NOMO-1 (cell line): ENCODE measurements around the gene DNAH8.

ENCODE experiments used
- DNase-seq, 2 experiments: peaks; one replicate each; lab custom pipeline; 2025; ENCODE audit not compliant: unreplicated experiment in 2 of 2; lab: John Stamatoyannopoulos, UW

The DNAH8 gene

DNA sequence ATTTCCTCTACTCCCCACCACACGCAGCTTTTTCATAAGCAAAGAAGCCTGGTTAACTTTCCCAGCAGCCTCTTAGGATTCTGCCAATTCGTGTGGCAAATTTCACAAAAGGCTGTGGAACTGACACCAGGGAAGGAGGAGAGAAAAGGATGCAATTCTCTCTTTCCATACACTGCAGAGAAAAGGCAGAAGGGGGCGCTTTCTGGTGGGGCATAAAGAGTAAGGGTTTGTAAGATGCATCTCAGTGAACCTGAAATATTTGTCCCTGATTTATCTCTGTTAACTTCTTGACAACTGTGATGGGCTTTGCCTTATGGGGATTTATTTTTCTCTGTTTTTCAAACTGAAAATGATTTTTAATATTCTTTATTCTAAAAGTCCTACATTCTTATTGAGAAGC lies 288.0 kb downstream of the DNAH8 start:
- no peak for DNase-seq

- DNase-seq = no peak
Measured at GRCh38 chr6:39003492-39003891, 288.4 kb downstream of the DNAH8 start.

DNA sequence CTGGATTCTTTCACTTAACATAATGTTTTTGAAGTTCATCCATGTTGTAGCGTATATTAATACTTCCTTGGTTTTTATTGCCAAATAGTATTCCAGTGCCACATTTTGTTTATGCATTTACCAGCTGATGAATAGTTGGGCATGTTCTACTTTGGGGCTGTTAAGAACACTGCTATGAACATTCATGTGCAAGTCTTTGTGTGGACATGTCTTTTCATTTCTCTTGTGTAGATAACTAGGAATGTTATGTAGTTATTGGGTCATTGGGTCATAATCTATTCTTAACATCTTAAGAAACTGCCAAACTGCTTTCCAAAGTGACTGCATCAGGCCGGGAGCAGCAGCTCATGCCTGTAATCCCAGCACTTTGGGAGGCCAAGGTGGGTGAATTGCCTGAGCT lies 289.7 kb downstream of the DNAH8 start:
- no peak for DNase-seq

GRCh38 chr6:39005774-39006173 lies 290.7 kb downstream of the DNAH8 start:
- DNase-seq = no peak

- DNase-seq = no peak
Measured at GRCh38 chr6:39007575-39007974, 292.5 kb downstream of the DNAH8 start.

GRCh38 chr6:39008737-39009136 lies 293.6 kb downstream of the DNAH8 start:
- no peak for DNase-seq

GRCh38 chr6:39009476-39009875 lies 294.4 kb downstream of the DNAH8 start:
- DNase-seq = no peak

- no peak for DNase-seq
Measured at GRCh38 chr6:39016839-39017546, 301.9 kb downstream of the DNAH8 start.

GRCh38 chr6:39017547-39017880 lies 302.4 kb downstream of the DNAH8 start:
- DNase-seq = no peak

GRCh38 chr6:39018103-39018502 lies 303.0 kb downstream of the DNAH8 start:
- DNase-seq = no peak

DNA sequence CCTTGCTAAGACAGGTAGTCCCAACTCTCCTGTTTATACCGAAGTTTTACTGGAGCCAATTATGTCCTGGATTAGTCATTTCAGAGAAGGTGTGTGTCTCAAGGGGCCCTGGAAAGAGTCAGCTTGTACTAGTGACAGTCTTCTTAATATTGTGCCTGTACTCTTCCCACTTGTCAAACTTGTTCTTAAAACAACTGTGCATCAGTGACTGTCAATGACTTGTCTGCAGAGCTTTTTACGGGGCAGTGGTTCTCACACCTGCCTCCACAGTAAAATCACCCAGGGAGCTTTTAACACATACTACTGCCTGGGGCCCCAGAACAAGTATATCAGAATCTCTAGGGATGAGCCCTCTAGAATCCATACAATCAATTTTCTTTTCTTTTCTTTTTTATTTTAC lies 305.0 kb downstream of the DNAH8 start:
- no peak for DNase-seq

DNA sequence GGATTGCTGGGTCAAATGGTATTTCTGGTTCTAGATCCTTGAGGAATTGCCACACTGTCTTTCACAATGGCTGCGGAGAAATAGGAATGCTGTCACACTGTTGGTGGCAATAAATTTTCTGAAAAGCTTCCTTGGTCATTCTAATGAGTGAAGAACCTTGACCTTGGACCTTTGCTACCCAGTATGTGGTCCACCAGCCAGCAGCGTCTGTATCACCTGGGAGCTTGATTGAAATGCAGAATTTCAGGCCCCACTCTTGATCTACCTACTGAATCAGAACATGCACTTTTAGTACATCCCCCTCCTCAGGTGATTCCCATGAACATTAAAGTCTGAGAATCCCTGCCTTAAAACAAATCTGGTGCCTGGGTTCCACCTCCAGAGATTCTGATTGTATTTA lies 305.9 kb downstream of the DNAH8 start:
- DNase-seq = no peak

- DNase-seq = no peak
Measured at GRCh38 chr6:39021779-39022178, 306.7 kb downstream of the DNAH8 start.

DNA sequence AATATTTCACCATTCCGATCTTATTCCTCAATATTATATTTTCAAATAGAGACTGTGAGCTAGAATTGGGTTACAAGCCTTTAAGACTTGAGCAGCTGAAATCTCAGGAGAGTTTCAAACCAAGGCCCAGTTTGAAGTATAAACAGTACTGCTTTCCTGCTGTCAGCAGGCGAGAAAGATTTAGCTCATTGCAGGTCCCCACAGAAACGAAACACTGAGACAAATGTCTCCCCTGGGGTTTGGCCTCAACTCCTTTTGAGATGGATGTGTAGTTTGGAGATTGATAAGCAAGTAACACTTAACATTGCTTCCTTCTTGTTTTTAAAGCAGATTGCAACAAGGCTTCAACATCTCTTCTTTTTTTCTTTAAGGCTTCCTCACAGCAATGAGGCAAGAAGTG lies 311.1 kb downstream of the DNAH8 start:
- DNase-seq = no peak

DNA sequence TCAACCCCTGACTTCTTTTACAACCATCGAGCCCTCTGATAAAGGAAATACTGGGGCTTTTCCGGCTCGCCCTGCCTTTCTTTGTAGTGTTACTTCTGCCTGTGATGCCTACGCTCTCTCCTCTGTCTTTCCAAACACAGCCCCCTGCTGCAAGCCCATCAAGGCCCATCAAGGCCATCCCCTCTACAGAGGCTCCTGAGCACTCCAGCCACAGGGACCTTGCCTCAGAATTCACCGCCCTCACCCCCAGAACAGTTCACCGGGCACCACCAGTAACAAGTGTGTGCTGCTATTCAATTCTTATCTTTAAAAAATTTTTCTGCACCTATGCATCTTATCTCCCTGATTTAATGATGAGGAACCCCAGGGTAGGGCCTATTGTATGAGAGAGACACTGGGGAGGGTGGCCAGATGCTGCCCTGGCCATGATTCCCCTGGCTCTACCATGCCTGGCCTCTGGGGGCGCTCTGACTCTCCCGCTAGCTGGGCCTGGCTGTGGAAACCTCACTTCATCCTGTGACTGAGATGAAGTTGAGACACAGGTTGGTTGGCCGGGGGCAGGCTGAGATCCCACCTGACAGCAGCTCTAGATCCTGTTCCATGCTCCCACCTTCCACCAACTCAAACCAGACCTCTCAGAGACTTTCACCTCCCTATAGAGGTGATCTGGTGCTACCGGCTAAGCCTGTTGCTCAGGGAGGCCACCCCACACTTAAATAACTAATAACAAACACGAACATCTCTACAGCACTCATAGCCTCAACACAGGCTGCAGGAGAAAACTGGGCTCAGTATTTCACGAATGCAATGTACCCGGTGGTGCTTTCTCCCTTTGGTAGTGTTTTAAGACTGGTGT lies 314.3 kb downstream of the DNAH8 start:
- peak in 1 of 2 experiments; percentile 3 for DNase-seq

DNA sequence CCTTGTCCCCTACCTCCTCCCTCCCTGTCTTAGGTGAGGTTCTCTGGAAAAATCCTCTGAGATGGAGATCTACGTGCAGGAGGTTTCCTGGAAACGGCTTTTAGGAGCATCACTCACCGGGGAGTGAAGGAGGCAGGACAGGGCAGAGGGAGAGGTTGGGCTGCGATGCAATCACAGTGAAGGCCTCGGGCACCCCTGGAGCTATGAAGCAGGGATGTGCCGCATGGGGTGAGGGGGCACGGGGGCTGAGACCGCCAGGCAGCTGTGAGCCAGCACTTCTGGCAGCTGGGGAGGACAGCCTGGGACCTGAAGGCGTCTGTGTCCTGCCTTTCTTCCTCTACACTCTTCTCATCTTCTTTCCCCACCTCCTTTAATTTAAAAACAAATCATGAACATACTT lies 320.6 kb downstream of the DNAH8 start:
- no peak for DNase-seq

DNA sequence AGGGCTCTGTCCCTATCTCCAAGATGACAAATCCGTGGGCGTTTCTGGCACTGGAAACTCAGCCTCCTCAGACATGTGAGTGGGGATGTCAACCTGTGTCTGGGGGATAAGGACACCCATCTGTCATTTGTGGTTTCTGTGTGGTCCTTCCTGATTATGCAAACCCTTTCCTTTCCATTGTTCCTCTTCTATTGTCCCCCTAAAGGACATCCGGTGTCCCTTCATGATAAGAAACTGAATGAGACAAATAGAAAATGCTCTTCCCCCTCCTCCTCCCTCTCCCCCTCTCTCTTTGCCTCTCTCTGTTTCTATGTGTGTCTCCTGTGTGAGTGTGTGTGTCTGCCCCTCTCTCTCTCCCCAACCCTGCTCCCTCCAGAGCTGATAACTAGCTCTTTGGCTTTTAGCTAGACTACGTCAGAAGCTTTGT lies 322.0 kb downstream of the DNAH8 start:
- no peak for DNase-seq

DNA sequence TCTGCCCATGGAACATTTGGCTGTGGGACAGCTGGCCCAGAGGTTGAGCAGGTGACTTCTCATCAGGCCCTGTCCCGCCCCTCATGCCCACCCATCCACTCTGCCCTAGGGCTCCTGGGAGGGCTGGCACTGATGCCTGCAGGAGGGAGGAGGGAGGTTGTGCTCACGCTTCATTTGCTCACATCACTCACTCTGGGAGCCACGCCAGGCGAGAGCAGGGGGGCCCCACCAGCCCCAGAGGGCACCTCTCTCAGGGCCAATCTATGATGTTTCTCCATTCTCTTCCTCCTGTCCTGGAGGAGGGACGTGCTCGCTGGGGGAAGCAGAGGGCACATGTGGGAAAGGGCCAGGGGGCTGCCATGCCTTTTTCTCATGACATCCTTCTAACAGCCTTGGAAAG lies 322.6 kb downstream of the DNAH8 start:
- no peak for DNase-seq

DNA sequence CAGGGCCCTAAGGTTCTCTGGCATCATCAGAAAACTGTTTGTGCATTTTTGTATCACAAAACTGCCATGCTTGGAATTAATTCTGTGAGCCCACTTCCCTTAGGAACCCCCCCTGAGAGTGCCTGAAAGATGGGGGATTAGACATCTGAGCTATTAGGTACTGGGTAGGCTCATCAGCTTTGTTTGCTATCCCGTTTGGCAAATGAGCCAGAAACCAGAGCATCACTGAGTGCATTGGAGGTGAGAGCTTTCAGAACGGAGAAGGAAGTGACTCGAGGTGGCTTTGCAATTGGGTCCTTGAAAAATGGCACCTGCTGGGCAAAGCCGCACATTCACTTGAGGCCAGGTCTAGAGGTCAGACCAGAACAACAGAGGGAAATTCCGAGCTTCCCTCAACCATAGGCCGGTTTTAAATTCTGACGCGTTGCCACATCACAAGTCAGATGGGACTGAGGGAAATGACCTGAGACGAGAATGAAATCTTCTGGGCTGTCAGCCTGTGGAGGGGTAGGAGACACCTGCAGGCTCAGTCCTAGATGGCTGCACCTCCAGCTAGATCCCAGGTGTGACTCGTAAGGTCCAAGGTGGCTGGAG lies 325.1 kb downstream of the DNAH8 start:
- DNase-seq = no peak

GRCh38 chr6:39041072-39041471 lies 326.0 kb downstream of the DNAH8 start:
- DNase-seq = no peak

- no peak for DNase-seq
Measured at GRCh38 chr6:39043776-39044175, 328.7 kb downstream of the DNAH8 start.

- DNase-seq = no peak
Measured at GRCh38 chr6:39044181-39044580, 329.1 kb downstream of the DNAH8 start.
